Ectodermal cell (in vitro differentiated cells): ENCODE measurements around the gene CREB1.
"Not testable (repeated sequence)": the region's sequence is repeated elsewhere in the genome, so short reads cannot be mapped to it uniquely, and the experiment has no call there.

ENCODE experiments used
- H3K27ac ChIP-seq: 2 replicates; pipeline ENCODE4 v1.7.0; 2013; ENCODE audit warnings: mild to moderate bottlenecking, low read depth, low read length; ENCODE audit not compliant: insufficient read depth, poor library complexity, severe bottlenecking
- H3K27me3 ChIP-seq: 2 replicates; pipeline ENCODE4 v1.7.0; 2013; ENCODE audit warnings: mild to moderate bottlenecking, low read length; ENCODE audit not compliant: insufficient read depth, control insufficient read depth, poor library complexity, severe bottlenecking
- H3K36me3 ChIP-seq: one replicate; pipeline ENCODE4 v1.7.0; 2013; ENCODE audit warnings: low read length; ENCODE audit not compliant: control insufficient read depth, insufficient read depth
- H3K4me1 ChIP-seq: one replicate; pipeline ENCODE4 v1.7.0; 2013; ENCODE audit warnings: low read length; ENCODE audit not compliant: control insufficient read depth, insufficient read depth
- H3K4me3 ChIP-seq: 2 replicates; pipeline ENCODE4 v1.7.0; 2013; ENCODE audit warnings: low read depth, low read length, control low read depth; ENCODE audit not compliant: insufficient read depth
- H3K9me3 ChIP-seq: 2 replicates; pipeline ENCODE4 v1.7.0; 2013; ENCODE audit warnings: mild to moderate bottlenecking, low read length, moderate library complexity; ENCODE audit not compliant: control insufficient read depth
- WGBS, 2 experiments: methylation state at CpG; one replicate each; pipeline ENCODE4 v1.1.7; 2013; ENCODE audit warnings: missing lambda C conversion rate in 2 of 2; 5-methylcytosine and 5-hydroxymethylcytosine counted together

The CREB1 gene

DNA sequence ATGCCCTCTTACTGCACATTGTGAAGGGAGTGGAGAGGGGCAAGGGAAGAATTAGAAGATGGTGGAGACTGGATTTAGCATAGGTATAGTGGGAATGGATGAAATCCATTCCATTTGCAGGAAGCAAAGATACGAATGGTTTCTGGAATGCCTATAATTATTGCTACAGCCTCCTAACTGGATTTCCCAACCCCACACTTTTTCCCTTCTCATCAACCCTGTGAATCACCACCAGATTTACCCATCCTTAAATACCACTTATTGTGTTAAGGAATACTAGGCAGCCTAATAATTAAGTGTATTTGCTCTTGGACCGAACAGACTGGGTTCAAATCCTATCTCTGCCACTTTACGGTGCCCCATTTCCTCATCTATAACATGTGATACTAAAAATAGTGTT lies 39.3 kb upstream of the CREB1 start:
- 90 to 100% methylated on average over 1 to 3 of the region's 3 CpGs for WGBS, 2 experiments
- no peak overlapping the region for H3K27ac ChIP-seq
- H3K4me1 ChIP-seq: no peaks in the 10 kb centered on the region
- no peaks in the 10 kb centered on the region for H3K27me3 ChIP-seq
- no peak overlapping the region for H3K4me3 ChIP-seq
- H3K36me3 ChIP-seq: no peaks in the 10 kb centered on the region
- H3K9me3 ChIP-seq: no peaks in the 10 kb centered on the region

GRCh38 chr2:207491086-207491485 lies 38.7 kb upstream of the CREB1 start:
- WGBS, 2 experiments: 81 to 94% methylated on average over 2 of the region's 2 CpGs
- H3K36me3 ChIP-seq: no peaks in the 10 kb centered on the region
- no peak overlapping the region for H3K27ac ChIP-seq
- H3K4me1 ChIP-seq: no peaks in the 10 kb centered on the region
- no peaks in the 10 kb centered on the region for H3K9me3 ChIP-seq
- H3K4me3 ChIP-seq: no peak overlapping the region
- no peaks in the 10 kb centered on the region for H3K27me3 ChIP-seq

DNA sequence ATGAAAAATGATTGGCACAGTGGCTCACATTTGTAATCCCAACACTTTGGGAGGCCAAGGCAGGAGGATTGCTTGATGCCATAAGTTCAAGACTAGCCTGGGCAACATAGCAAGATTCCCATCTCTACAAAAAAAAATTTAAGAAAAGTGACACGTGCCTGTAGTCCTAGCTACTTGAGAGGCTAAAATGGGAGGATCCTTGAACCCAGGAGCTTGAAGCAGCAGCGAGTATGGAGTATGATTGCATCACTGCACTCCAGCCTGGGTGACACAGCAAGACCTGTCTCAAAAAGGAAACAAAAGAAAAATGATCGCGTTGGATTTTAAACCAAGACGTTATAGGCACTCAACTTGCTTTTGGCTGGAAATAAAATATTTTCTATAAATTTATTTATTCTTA lies 37.8 kb upstream of the CREB1 start:
- 81 to 84% methylated on average over 5 of the region's 5 CpGs for whole genome bisulfite sequencing, 2 experiments
- H3K36me3 ChIP-seq: no peaks in the 10 kb centered on the region
- H3K27ac ChIP-seq: no peak overlapping the region
- H3K9me3 ChIP-seq: no peaks in the 10 kb centered on the region
- no peak overlapping the region for H3K4me3 ChIP-seq
- no peaks in the 10 kb centered on the region for H3K27me3 ChIP-seq
- no peaks in the 10 kb centered on the region for H3K4me1 ChIP-seq

GRCh38 chr2:207492461-207492860 lies 37.3 kb upstream of the CREB1 start:
- Histone ChIP-seq H3K9me3 (no peaks in the 10 kb centered on the region), H3K36me3 (no peaks in the 10 kb centered on the region), H3K27me3 (no peaks in the 10 kb centered on the region), H3K27ac (no peak overlapping the region), H3K4me3 (no peak overlapping the region), H3K4me1 (no peaks in the 10 kb centered on the region)
- WGBS, 2 experiments: 83 to 95% methylated on average over 1 of the region's 1 CpG

- WGBS, 2 experiments: 80 to 90% methylated on average over 1 of the region's 1 CpG
- Histone ChIP-seq H3K27me3 (no peaks in the 10 kb centered on the region), H3K4me1 (no peaks in the 10 kb centered on the region)
Observed at GRCh38 chr2:207494137-207494536, 35.6 kb upstream of the CREB1 start.

DNA sequence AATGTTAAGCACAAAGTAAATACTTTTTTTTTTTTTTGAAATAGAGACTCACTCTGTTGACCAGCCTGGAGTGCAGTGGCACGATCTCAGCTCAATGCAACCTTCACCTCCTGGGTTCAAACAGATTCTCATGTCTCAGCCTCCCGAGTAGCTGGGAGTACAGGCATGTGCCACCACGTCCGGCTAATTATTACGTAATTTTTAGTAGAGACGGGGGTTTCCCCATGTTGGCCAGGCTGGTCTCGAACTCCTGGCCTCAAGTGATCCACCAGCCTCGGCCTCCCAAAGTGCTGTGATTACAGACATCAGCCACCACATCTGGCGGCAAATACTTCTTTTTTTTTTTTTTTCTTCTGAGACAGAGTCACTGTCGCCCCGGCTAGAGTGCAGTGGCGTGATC lies 32.8 kb upstream of the CREB1 start:
- WGBS, 2 experiments: 90 to 95% methylated on average over 12 of the region's 12 CpGs
- H3K4me3 ChIP-seq, H3K9me3 ChIP-seq, H3K4me1 ChIP-seq, H3K27me3 ChIP-seq, H3K27ac ChIP-seq, H3K36me3 ChIP-seq: not testable (repeated sequence)

More at GRCh38 chr2:207494137-207494536, 35.6 kb upstream of the CREB1 start:
- no peak overlapping the region for H3K27ac ChIP-seq
- H3K9me3 ChIP-seq: no peaks in the 10 kb centered on the region
- H3K4me3 ChIP-seq: no peak overlapping the region
- no peaks in the 10 kb centered on the region for H3K36me3 ChIP-seq

DNA sequence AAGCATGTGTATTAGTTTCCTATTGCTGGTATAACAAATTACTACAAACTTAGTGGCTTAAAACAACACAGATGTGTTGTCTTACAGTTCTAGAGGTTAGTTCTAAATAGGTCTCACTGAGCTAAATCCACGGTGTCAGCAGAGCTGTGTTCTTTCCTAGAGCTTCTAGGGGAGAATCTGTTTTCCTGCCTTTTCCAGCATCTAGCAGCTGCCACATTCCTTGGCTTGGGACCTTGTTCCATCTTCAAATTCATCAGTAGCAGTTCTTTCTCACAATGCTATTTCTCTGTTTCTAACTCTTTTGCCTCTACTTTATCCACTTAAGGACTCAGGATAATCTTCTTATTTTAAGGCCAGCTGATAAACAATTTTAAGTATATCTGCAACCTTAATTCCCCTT lies 32.2 kb upstream of the CREB1 start:
- Histone ChIP-seq H3K4me3 (no peak overlapping the region), H3K4me1 (peaks cover under 1% of the 10 kb centered on the region), H3K36me3 (no peaks in the 10 kb centered on the region), H3K9me3 (no peaks in the 10 kb centered on the region), H3K27ac (no peak overlapping the region), H3K27me3 (no peaks in the 10 kb centered on the region)
- WGBS, 2 experiments: 86 to 97% methylated on average over 1 of the region's 1 CpG

DNA sequence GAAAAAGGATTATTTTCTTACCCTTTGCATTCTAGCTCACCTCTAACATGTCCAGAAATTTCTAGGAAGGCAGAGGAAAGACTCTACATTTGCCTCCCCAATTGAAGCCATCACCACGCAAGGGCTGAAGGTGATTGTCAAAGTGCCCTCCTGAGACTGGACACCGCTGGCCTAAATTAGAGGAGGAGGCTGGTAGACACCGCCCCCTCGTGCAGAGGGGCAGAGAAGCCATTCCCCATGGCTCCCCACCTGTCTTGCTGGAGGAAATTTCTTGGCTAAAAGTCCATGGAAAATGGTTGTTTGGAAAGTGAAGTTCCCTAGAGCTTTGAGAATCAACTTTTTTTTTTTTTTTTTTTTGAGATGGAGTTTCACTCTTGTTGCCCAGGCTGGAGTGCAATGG lies 31.3 kb upstream of the CREB1 start:
- peaks cover 8% of the 10 kb centered on the region for H3K4me1 ChIP-seq
- no peaks in the 10 kb centered on the region for H3K27me3 ChIP-seq
- H3K27ac ChIP-seq: no peak overlapping the region
- no peak overlapping the region for H3K4me3 ChIP-seq
- H3K9me3 ChIP-seq: no peaks in the 10 kb centered on the region
- H3K36me3 ChIP-seq: no peaks in the 10 kb centered on the region
- WGBS, 2 experiments: 69 to 76% methylated on average over 4 of the region's 4 CpGs

GRCh38 chr2:207499114-207499513 lies 30.6 kb upstream of the CREB1 start:
- Histone ChIP-seq H3K36me3 (no peaks in the 10 kb centered on the region), H3K27ac (no peak overlapping the region), H3K9me3 (no peaks in the 10 kb centered on the region), H3K27me3 (no peaks in the 10 kb centered on the region), H3K4me3 (no peak overlapping the region), H3K4me1 (peaks cover 15% of the 10 kb centered on the region)
- WGBS, 2 experiments: 94 to 100% methylated on average over 1 of the region's 1 CpG

DNA sequence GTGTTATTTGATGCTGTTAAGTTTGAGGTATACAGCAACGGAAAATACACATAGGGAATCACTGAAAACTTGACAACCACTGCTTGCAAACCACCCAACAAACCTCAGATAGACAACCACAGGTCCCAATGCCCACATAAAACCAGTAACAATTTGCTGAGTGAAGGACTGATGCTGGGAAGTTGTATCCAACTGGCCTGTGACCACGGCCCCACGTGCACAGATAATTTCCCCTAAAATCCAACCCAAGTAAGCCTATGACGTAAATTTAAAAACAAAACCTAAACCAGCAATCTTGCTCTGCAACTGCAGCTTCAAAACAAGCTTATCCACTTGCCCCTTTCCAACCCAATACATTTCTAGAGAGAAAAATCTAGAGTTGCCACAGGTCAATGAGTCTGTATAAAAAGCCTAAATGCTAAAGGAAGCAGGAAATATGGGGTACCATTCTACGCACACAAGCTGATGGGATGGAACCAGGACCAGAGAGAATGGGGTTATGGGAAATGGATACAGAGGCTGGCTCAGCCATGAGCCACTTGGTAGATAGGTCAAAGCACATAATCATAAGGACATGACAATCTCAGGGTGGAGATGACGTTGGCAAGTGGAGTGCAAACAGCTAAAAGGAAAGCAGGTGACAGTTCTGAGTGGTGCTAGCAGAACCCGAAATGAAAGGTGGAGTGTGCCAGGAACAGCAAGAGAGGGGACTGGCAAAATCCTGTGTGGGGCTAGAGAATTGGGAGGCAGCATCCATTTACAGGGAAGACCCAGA lies 27.8 kb upstream of the CREB1 start:
- 93 to 94% methylated on average over 6 to 7 of the region's 7 CpGs for WGBS, 2 experiments
- H3K4me1 ChIP-seq: peaks cover 40% of the 10 kb centered on the region

More for the DNA sequence above, 27.8 kb upstream of the CREB1 start:
- Histone ChIP-seq H3K27me3 (no peaks in the 10 kb centered on the region), H3K27ac (no peak overlapping the region), H3K9me3 (no peaks in the 10 kb centered on the region), H3K4me3 (no peak overlapping the region), H3K36me3 (no peaks in the 10 kb centered on the region)
